Thymus (tissue), 11 donors: ENCODE data around the gene P2RY2. TPM values are rescaled to one million over a fixed set of nuclear protein-coding genes. Genes with fewer than 3 reads are reported as not detected.

Experiments
- DNase-seq, 9 donors: peaks; one replicate each; pipeline ENCODE4 v3.0.0-alpha.2; 2013; ENCODE audit warnings: low spot score in 9 of 9, low read depth in 6 of 9, missing footprints in 1 of 9
- H3K27ac ChIP-seq, 2 donors: one replicate each; pipeline ENCODE4 v1.5.1; 2013; ENCODE audit warnings: control low read depth in 1 of 2, low read depth in 1 of 2, low read length in 1 of 2, mild to moderate bottlenecking in 1 of 2, moderate library complexity in 1 of 2
- H3K27me3 ChIP-seq, 2 donors: one replicate each; pipeline ENCODE4 v1.5.1; 2013; ENCODE audit warnings: low read length in 1 of 2; ENCODE audit not compliant: control insufficient read depth in 2 of 2, insufficient read depth in 1 of 2
- H3K36me3 ChIP-seq, 2 donors: one replicate each; pipeline ENCODE4 v1.5.1; 2013; ENCODE audit warnings: low read length in 1 of 2, mild to moderate bottlenecking in 1 of 2, moderate library complexity in 1 of 2; ENCODE audit not compliant: control insufficient read depth in 2 of 2, insufficient read depth in 2 of 2
- H3K4me1 ChIP-seq, 2 donors: one replicate each; pipeline ENCODE4 v1.5.1; 2013; ENCODE audit warnings: low read length in 2 of 2; ENCODE audit not compliant: control insufficient read depth in 2 of 2, insufficient read depth in 2 of 2
- H3K4me3 ChIP-seq, 2 donors: one replicate each; pipeline ENCODE4 v1.5.1; 2013; ENCODE audit warnings: low read length in 2 of 2, control low read depth in 1 of 2, mild to moderate bottlenecking in 1 of 2
- H3K9me3 ChIP-seq, 2 donors: one replicate each; pipeline ENCODE4 v1.5.1; 2013; ENCODE audit warnings: low read length in 1 of 2, mild to moderate bottlenecking in 1 of 2; ENCODE audit not compliant: control insufficient read depth in 2 of 2, insufficient read depth in 1 of 2
- WGBS: extraction: QIAGEN DNeasy Blood & Tissue Kit; methylation state at CpG from one replicate; pipeline ENCODE4 v1.1.7; 2013; 5-methylcytosine and 5-hydroxymethylcytosine counted together
- polyA plus RNA-seq: library from polyadenylated mRNA; stranded (reverse); fragments of 200-250 nt; gene quantifications from one replicate; pipeline ENCODE4 v1.2.3, GENCODE V29; 2013
- total RNA-seq: library from RNA; stranded (reverse); fragments of 120-200 nt; gene quantifications from one replicate; pipeline ENCODE4 v1.2.4, GENCODE V29; 2013
- donor health status: healthy.

P2RY2 gene
- total and polyA plus RNA-seq, 2 donors: 0.52 to 0.75 TPM

DNA sequence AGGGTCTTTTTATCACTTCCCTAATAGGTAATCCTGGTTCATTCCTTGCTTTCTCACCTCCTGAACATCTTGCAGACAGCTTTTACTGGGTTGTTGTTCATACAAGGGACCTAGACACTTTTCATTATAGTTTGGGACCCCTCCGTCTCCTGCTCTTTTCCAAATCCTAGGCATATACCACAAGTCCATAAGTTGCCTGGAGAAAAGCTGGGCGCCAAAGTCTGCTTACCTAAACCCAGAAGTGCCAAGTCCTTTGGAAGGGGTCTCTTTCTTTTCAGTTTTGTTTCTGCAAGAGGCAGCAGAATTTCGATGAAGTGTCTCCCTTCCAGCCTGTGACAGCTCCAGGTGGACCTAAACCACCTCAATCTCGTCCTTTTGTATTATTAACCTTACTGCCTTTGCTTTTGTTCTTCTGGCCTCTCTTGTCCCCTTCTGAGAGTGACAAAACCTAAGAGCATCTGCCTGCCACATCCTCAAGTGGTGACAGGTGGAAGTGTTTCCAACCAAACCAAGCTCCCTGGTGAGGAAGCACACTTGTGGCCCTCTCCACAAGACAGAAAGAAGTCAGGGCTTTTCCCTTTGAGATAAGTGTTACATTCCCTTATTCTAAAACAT lies 34.6 kb downstream of the P2RY2 start:
- H3K9me3 ChIP-seq: no peaks in the 10 kb centered on the region
- peak in 4 of 9 donors; percentile 17 to 50 (median 30) for DNase-seq

DNA sequence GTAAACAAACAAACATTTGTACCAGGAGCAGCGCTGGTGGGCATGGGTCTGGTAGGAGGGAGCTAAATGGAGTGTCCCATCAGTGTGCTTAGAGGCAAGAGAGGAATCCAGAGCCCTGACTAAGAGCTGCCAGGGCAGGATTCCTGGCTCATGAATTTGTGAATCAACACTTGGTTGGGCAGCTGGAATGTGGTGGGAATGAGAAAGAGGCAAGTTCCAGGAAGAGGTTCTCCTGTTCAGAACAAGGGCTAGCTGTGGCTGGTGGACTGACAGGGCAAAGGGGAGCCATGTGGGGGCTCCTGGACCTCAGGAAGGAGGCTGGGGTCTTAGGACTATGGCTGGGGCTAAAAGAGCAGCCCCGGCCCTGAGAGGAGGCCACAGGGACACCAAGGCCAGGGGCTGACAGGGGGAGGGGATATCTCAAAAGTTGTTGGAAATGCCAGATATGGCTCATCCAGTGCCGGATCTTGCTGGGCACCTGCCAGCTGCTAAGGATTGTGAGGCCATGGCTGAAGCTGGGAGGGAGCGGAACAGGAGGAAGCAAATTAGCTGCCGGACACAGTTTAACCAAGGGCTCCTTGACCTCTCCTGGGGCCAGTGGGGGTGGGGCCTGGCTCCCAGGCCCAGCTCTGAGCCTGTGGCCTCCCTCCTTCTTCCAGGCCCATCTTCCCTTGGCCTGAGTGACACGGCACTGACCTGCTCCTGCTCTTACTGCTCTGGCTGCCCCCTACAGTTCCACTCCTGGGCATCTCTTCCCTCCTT lies 39.4 kb downstream of the P2RY2 start:
- Histone ChIP-seq H3K27ac (no peak overlapping the region), H3K27me3 (no peaks in the 10 kb centered on the region), H3K4me3 (no peak overlapping the region), H3K36me3 (no peaks in the 10 kb centered on the region), H3K9me3 (no peaks in the 10 kb centered on the region), H3K4me1 (peaks cover 0 to 3% of the 10 kb centered on the region in 2 donors)
- no peak for DNase-seq
- WGBS: 92% methylated on average over 6 of the region's 6 CpGs

More for the DNA sequence above, 34.6 kb downstream of the P2RY2 start:
- Histone ChIP-seq H3K4me3 (no peak overlapping the region), H3K27me3 (no peaks in the 10 kb centered on the region), H3K36me3 (no peaks in the 10 kb centered on the region), H3K27ac (no peak overlapping the region), H3K4me1 (no peaks in the 10 kb centered on the region)
- 75% methylated on average over 4 of the region's 4 CpGs for WGBS

DNA sequence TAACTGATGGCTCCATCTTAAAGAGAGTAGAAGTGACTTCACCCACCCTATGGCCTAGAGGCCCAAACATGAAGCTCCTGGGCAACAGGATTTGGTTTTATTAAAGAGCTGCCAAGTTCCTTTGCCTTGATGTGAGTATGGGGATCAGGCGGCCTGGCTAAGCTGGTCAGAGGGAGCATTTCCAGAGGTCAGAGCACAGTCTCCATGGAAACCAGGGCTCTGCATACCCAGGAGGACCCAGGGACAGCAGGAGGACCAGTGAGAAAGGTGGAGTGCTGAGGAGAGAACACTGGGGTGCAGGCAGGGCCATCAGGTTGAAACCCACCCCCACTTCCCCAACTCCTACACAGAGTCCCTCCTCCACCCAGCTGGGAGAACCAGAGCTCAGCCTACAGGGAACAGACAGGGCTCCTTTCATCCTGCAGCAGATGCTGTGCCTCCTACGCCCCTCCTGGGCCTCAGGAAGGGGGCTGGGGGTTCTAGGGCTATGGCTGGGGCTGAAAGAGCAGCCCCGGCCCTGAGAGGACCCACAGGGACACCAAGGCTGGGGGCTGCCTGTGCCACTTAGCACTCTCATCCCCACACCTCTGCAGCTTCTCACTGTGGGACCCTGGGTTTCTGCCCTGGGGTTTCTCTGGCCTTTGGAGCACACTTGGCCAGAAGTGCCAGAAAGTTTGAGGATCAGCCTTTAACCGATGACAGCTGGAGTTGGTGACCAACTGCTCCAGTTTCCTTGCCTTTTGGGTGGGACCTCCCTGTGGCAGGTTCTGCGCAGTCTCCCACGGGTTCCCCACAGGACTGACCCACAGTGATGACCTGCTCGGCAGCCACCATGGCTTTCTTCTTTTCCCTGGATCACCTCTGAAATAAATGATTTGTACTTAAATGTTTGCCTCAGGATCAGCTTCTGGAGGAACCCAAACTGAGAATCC lies 40.3 kb downstream of the P2RY2 start:
- Histone ChIP-seq H3K4me1 (peaks cover 0 to 3% of the 10 kb centered on the region in 2 donors), H3K27ac (no peak overlapping the region), H3K36me3 (no peaks in the 10 kb centered on the region), H3K27me3 (peaks cover 0 to 6% of the 10 kb centered on the region in 2 donors), H3K9me3 (no peaks in the 10 kb centered on the region), H3K4me3 (no peak overlapping the region)
- 93% methylated on average over 7 of the region's 7 CpGs for WGBS
- DNase-seq: no peak

DNA sequence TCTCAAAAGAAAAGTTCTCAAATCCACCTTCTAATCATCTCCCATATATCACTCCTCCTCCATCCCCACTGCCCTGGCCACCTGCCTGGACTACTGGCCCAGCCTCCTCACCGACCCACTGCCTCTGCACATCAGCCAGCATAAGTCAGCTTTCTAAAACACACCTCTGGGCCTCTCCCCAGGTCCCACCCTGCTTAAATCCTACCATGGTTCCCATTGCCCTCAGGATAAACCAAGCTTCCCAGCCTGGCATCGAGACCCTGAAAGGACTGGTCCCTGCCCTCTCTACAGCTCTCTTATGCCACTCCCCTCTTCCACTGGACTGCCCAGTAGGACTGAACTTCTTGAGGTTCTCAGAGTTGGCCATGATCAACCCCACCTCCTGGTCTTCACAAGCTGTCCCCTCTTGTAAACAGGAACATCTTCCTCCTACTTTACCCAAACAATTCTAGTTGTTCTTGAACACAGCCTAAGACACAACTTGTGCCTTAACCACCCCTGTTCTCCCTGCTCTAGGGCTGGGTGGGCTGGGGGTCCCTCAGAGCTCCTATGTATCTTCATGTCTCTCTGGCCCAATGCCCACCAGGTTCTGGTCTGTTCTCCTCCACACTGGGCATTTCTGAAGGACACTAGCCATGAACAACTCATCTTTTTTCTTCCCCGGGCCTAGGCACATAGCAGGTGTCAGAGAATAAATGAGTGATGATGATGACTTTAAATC lies 41.5 kb downstream of the P2RY2 start:
- H3K27me3 ChIP-seq: peaks cover 5 to 18% of the 10 kb centered on the region in 2 donors
- no peak for DNase-seq
- WGBS: 79% methylated on average over 3 of the region's 3 CpGs
- H3K4me1 ChIP-seq: peaks cover 0 to 3% of the 10 kb centered on the region in 2 donors
- H3K9me3 ChIP-seq: peaks cover 0 to 4% of the 10 kb centered on the region in 2 donors
- no peak overlapping the region for H3K27ac ChIP-seq
- no peaks in the 10 kb centered on the region for H3K36me3 ChIP-seq
- H3K4me3 ChIP-seq: no peak overlapping the region

GRCh38 chr11:73260127-73260457 lies 42.0 kb downstream of the P2RY2 start:
- Histone ChIP-seq H3K4me1 (peaks cover 0 to 3% of the 10 kb centered on the region in 2 donors), H3K9me3 (peaks cover 0 to 4% of the 10 kb centered on the region in 2 donors), H3K4me3 (no peak overlapping the region), H3K27me3 (peaks cover 6 to 23% of the 10 kb centered on the region in 2 donors), H3K27ac (no peak overlapping the region), H3K36me3 (no peaks in the 10 kb centered on the region)
- no peak for DNase-seq

DNA sequence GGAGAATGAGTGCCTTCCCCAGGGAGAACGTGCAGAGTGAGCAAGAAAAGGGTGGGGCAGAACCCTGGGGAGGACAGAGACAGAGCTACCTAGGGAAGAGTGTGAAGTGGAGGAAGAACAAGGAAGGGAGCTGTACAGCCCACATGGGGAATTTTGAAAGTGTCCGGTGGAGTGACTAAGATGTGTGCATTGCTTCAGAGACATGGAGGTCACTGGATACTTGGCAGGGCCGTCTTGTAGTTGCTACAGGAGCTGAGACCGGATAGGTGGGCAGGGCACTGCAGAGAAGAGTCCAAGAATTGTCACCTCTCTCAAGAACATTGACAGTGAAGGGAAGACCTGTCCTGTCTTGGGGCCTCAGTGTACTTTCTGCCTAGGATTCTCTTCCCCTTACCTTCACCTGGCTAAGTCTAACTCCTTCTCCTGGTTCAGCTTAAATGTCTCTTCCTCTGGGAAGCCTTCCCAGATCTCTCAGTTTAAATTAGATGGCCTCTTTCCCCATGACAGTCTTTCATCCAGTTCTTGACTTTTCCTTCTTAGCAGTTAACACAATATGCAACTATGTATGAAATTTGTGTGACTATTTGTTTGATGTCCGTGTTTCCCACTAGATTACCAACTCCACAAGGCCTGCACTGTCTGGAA lies 44.9 kb downstream of the P2RY2 start:
- WGBS: 92% methylated on average over 5 of the region's 5 CpGs
- Histone ChIP-seq H3K9me3 (peaks cover 0 to 7% of the 10 kb centered on the region in 2 donors), H3K4me1 (peaks cover 0 to 3% of the 10 kb centered on the region in 2 donors)

DNA sequence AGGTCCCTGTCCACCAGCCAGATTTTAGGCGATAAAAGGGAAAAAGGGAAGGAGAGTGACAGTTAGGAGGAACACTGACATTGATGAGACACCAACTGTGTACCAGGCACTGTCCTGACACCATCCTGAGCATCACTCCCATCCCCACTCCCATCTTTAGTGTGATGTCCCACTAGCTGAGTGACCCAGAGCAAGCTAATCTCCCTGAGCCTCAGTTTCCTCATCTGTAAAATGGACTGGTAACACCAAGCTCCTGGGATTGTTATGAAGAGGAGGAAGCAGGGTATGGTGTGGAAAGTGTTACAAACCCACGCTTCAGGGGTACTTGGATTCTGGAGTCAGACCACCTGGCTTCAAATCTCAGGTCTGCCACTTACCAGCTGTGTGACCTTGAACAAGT lies 45.6 kb downstream of the P2RY2 start:
- H3K4me3 ChIP-seq: no peak overlapping the region
- peaks cover 0 to under 1% of the 10 kb centered on the region in 2 donors for H3K4me1 ChIP-seq
- no peaks in the 10 kb centered on the region for H3K36me3 ChIP-seq
- peaks cover 6 to 34% of the 10 kb centered on the region in 2 donors for H3K27me3 ChIP-seq
- no peak for DNase-seq
- H3K27ac ChIP-seq: no peak overlapping the region
- H3K9me3 ChIP-seq: peaks cover 0 to 7% of the 10 kb centered on the region in 2 donors
- 91% methylated on average over 2 of the region's 2 CpGs for WGBS

More for the DNA sequence above, 44.9 kb downstream of the P2RY2 start:
- H3K36me3 ChIP-seq: no peaks in the 10 kb centered on the region
- no peak overlapping the region for H3K4me3 ChIP-seq
- H3K27me3 ChIP-seq: peaks cover 6 to 34% of the 10 kb centered on the region in 2 donors
- no peak overlapping the region for H3K27ac ChIP-seq
- DNase-seq: no peak

GRCh38 chr11:73265278-73265810 lies 47.3 kb downstream of the P2RY2 start:
- DNase-seq: no peak

More at GRCh38 chr11:73265278-73265810, 47.3 kb downstream of the P2RY2 start:
- 90% methylated on average over 4 of the region's 4 CpGs for WGBS
- Histone ChIP-seq H3K4me3 (no peak overlapping the region), H3K27ac (no peak overlapping the region), H3K27me3 (peaks cover 6 to 34% of the 10 kb centered on the region in 2 donors), H3K4me1 (peaks cover 0 to 2% of the 10 kb centered on the region in 2 donors), H3K9me3 (peaks cover 0 to 7% of the 10 kb centered on the region in 2 donors), H3K36me3 (no peaks in the 10 kb centered on the region)
